Measurements from ENCODE around the gene PCK2. TPM values are rescaled to one million over a fixed set of nuclear protein-coding genes. Genes with fewer than 3 reads are reported as not detected.
A peak's percentile ranks its signal among the peaks of the same experiment; 100 is the strongest.

PCK2 gene
- total and polyA plus RNA-seq, 2 of the 13 experiments (the other 11 are each of a cell fraction or from before 2014, with no cell fraction given) = 129 to 272 TPM

DNA sequence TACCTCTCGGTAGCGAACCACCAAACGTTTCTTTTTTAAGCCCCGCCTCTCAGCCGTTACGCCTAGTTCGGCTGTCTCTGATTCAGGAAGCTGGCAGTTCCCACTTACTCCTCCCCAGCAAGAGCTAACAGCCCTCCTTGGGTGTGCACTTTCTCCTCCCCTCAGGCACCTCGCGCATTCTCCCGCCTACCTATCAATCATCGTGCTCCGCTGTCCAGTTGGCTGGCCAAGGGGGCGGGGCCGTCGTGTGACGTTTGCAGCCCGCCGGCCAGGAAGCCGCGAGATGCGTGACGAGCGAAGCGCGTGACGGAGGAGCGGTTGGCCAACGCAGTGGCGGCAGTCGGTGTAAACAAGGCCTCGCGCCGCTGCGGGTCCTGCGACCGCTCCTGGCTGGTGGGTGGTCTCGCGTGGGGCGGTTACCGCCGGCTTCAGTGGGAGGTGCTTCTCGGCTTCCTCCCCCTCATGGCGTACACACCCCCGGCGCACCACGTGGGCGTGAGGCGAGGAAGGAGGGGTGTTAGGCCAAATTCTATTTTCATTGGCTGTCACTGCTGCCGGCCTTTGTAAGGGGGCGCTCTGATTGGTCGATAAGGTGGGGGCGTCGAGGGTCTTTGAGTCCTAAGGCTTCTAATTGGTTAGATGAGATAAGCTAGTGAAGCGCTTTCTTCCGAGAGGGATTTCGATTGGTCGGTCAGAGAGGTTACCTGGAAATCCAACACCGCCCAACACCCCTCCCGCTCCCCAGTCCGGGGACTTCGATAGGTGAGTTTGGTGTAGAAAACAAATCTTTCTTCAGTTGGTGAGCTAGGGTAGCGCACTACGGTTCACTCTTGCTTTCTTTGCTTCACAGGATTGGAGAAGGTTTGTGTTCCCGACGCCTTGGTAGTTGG, 20.7 kb downstream of the PCK2 start, which contains the start of the genes DCAF11 and NRL (continued):
- TF ChIP-seq, protein P1, sequence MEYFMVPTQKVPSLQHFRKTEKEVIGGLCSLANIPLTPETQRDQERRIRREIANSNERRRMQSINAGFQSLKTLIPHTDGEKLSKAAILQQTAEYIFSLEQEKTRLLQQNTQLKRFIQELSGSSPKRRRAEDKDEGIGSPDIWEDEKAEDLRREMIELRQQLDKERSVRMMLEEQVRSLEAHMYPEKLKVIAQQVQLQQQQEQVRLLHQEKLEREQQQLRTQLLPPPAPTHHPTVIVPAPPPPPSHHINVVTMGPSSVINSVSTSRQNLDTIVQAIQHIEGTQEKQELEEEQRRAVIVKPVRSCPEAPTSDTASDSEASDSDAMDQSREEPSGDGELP (IDR thresholded peaks at IDR 0.05; ENCODE audit: borderline replicate concordance, low read depth) = peak; percentile 19; the same call in 1 of the 2 replicates
- TF ChIP-seq ZNF432 (CRISPR knock-in tag; IDR thresholded peaks at IDR 0.05; ENCODE audit: borderline replicate concordance) (no peak), MEIS2 (CRISPR knock-in tag; IDR thresholded peaks at IDR 0.05) (peak; percentile 100), ZNF557 (CRISPR knock-in tag; IDR thresholded peaks at IDR 0.05) (no peak; the same call in none of the 2 replicates), ZNF256 (CRISPR knock-in tag; conservative IDR thresholded peaks at IDR 0.05) (peak; percentile 57; the same call in 1 of the 2 replicates), AGO2 (optimal IDR thresholded peaks at IDR 0.05; ENCODE audit: low read depth, low read length) (peak; percentile 97), ZNF335 (CRISPR knock-in tag; IDR thresholded peaks at IDR 0.05) (peak; percentile 65; the same call in 1 of the 2 replicates), KAT7 (CRISPR knock-in tag; IDR thresholded peaks at IDR 0.05; ENCODE audit: borderline replicate concordance) (0 out of 2 replicates have a peak, but pooled peaks have one; percentile 54), SMARCC2 (IDR thresholded peaks at IDR 0.05) (peak; percentile 81; the same call in 1 of the 2 replicates), SRSF9 (IDR thresholded peaks at IDR 0.05; ENCODE audit: borderline replicate concordance, insufficient read depth, low read depth, low read length, poor library complexity, severe bottlenecking) (no peak), ETV6 (CRISPR knock-in tag; conservative IDR thresholded peaks at IDR 0.05) (peak; percentile 87), MED1 (CRISPR knock-in tag; IDR thresholded peaks at IDR 0.05) (peak; percentile 90), TP53 (CRISPR knock-in tag; conservative IDR thresholded peaks at IDR 0.05) (no peak; the same call in 1 of the 2 replicates), ZNF790 (CRISPR knock-in tag; IDR thresholded peaks at IDR 0.05; ENCODE audit: borderline replicate concordance) (peak; percentile 88; the same call in 1 of the 2 replicates), PITX1 (CRISPR knock-in tag; IDR thresholded peaks at IDR 0.05) (peak; percentile 91), GFI1 (CRISPR knock-in tag; IDR thresholded peaks at IDR 0.05; ENCODE audit: borderline replicate concordance) (peak; percentile 90), ZNF331 (CRISPR knock-in tag; IDR thresholded peaks at IDR 0.05) (peak; percentile 96), SIX1 (CRISPR knock-in tag; IDR thresholded peaks at IDR 0.05; ENCODE audit: borderline replicate concordance) (peak; percentile 94), AKAP8 (CRISPR knock-in tag; IDR thresholded peaks at IDR 0.05) (peak; percentile 96), KLF13 (CRISPR knock-in tag; IDR thresholded peaks at IDR 0.05) (peak; percentile 97), ARNT2 (CRISPR knock-in tag; IDR thresholded peaks at IDR 0.05; ENCODE audit: low read depth) (peak; percentile 88), YEATS4 (CRISPR knock-in tag; IDR thresholded peaks at IDR 0.05; ENCODE audit: borderline replicate concordance) (peak; percentile 98), HNRNPUL1 (IDR thresholded peaks at IDR 0.05; ENCODE audit: low read depth, low read length) (no peak; the same call in 1 of the 2 replicates), ZNF431 (CRISPR knock-in tag; IDR thresholded peaks at IDR 0.05; ENCODE audit: borderline replicate concordance, low read depth) (no peak)
- TF ChIP-seq, protein P2, sequence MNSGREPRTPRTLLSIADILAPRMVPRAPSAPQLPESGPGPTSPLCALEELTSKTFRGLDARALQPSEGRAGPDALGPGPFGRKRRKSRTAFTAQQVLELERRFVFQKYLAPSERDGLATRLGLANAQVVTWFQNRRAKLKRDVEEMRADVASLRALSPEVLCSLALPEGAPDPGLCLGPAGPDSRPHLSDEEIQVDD (CRISPR knock-in tag; IDR thresholded peaks at IDR 0.05; ENCODE audit: borderline replicate concordance) = peak; percentile 98; the same call in 1 of the 2 replicates
- TF ChIP-seq, protein P3, sequence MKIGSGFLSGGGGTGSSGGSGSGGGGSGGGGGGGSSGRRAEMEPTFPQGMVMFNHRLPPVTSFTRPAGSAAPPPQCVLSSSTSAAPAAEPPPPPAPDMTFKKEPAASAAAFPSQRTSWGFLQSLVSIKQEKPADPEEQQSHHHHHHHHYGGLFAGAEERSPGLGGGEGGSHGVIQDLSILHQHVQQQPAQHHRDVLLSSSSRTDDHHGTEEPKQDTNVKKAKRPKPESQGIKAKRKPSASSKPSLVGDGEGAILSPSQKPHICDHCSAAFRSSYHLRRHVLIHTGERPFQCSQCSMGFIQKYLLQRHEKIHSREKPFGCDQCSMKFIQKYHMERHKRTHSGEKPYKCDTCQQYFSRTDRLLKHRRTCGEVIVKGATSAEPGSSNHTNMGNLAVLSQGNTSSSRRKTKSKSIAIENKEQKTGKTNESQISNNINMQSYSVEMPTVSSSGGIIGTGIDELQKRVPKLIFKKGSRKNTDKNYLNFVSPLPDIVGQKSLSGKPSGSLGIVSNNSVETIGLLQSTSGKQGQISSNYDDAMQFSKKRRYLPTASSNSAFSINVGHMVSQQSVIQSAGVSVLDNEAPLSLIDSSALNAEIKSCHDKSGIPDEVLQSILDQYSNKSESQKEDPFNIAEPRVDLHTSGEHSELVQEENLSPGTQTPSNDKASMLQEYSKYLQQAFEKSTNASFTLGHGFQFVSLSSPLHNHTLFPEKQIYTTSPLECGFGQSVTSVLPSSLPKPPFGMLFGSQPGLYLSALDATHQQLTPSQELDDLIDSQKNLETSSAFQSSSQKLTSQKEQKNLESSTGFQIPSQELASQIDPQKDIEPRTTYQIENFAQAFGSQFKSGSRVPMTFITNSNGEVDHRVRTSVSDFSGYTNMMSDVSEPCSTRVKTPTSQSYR (CRISPR knock-in tag; IDR thresholded peaks at IDR 0.05; ENCODE audit: borderline replicate concordance) = peak; percentile 82
